ENCODE results near the gene FBN2. TPM values are rescaled to one million over a fixed set of nuclear protein-coding genes. Genes with fewer than 3 reads are reported as not detected.

FBN2 gene
- total and polyA plus RNA-seq, 11 donors, result 7.4 to 28.0 (median 9.7) TPM

- Histone ChIP-seq H3K36me3 (no peaks in the 10 kb centered on the region), H3K4me3 (peak overlapping the region in 3 of 12 donors; percentile 3 to 64 (median 58)), H3K9me3 (no peaks in the 10 kb centered on the region), H3K27me3 (peaks cover 0 to 47% (median 26%) of the 10 kb centered on the region in 9 donors), H3K27ac (peak overlapping the region in 3 of 12 donors; percentile 11 to 86 (median 45)), H3K4me1 (peaks cover 0 to 36% (median 5%) of the 10 kb centered on the region in 12 donors)
- DNase-seq (no peak), ATAC-seq (no peak)
- intact Hi-C loops (cut with DNase I), result loop anchor here in 2 of 10 donors (5.0 to 10.0 kb wide), 2 partner anchors 307 to 310 kb away; no protein-coding TSS in a partner anchor
- 53 to 64% (median 57%) methylated on average over 1 of the region's 1 CpG for WGBS, 4 donors
- TF ChIP-seq CTCF (IDR thresholded peaks at IDR 0.05) (no peak), POLR2A (IDR thresholded peaks at IDR 0.05) (no peak)
Measured at GRCh38 chr5:128535251-128535650, 2.8 kb downstream of the FBN2 start.

GRCh38 chr5:128534726-128535125 is 3.3 kb downstream of the FBN2 start:
- Histone ChIP-seq H3K36me3 (no peaks in the 10 kb centered on the region), H3K27me3 (peaks cover 0 to 47% (median 26%) of the 10 kb centered on the region in 9 donors), H3K4me1 (peaks cover 0 to 36% (median 5%) of the 10 kb centered on the region in 12 donors), H3K9me3 (no peaks in the 10 kb centered on the region), H3K4me3 (peak overlapping the region in 1 of 12 donors; percentile 3), H3K27ac (peak overlapping the region in 3 of 12 donors; percentile 11 to 86 (median 45))
- ATAC-seq (no peak), DNase-seq (peak in 1 of 5 donors; percentile 29)
- intact Hi-C loops (cut with DNase I), result loop anchor here in 2 of 10 donors (5.0 to 10.0 kb wide), 2 partner anchors 308 to 310 kb away; no protein-coding TSS in a partner anchor
- no peak for TF ChIP-seq POLR2A (IDR thresholded peaks at IDR 0.05)
- no peak for TF ChIP-seq CTCF (IDR thresholded peaks at IDR 0.05)
- 44 to 53% (median 50%) methylated on average over 6 of the region's 6 CpGs for WGBS, 4 donors

- ATAC-seq (no peak), DNase-seq (no peak)
- H3K4me3 ChIP-seq, result no peak overlapping the region
- no peak overlapping the region for H3K27ac ChIP-seq
- intact Hi-C loops (cut with DNase I), result loop anchor here in 1 of 10 donors (10.0 kb wide), 1 partner anchor 312 kb away; no protein-coding TSS in a partner anchor
- TF ChIP-seq CTCF (IDR thresholded peaks at IDR 0.05) (no peak), POLR2A (IDR thresholded peaks at IDR 0.05) (no peak)
- peaks cover 0 to 34% (median 17%) of the 10 kb centered on the region in 9 donors for H3K27me3 ChIP-seq
- peaks cover 0 to 27% (median 2%) of the 10 kb centered on the region in 12 donors for H3K4me1 ChIP-seq
- no peaks in the 10 kb centered on the region for H3K36me3 ChIP-seq
- no peaks in the 10 kb centered on the region for H3K9me3 ChIP-seq
- WGBS, 4 donors, result 34 to 45% (median 36%) methylated on average over 3 of the region's 3 CpGs
Measured at GRCh38 chr5:128532776-128533175, 5.3 kb downstream of the FBN2 start.

- 37 to 60% (median 56%) methylated on average over 3 of the region's 3 CpGs for WGBS, 4 donors
- intact Hi-C loops (cut with DNase I), result loop anchor here in 1 of 10 donors (10.0 kb wide), 1 partner anchor 313 kb away; no protein-coding TSS in a partner anchor
- peak overlapping the region in 1 of 12 donors; percentile 19 for H3K27ac ChIP-seq
- ATAC-seq, result no peak
- H3K4me3 ChIP-seq, result no peak overlapping the region
- peaks cover 0 to 28% (median 10%) of the 10 kb centered on the region in 9 donors for H3K27me3 ChIP-seq
- no peaks in the 10 kb centered on the region for H3K36me3 ChIP-seq
- peaks cover 0 to 21% (median 0%) of the 10 kb centered on the region in 12 donors for H3K4me1 ChIP-seq
- no peak for DNase-seq
- TF ChIP-seq POLR2A (IDR thresholded peaks at IDR 0.05) (no peak), CTCF (IDR thresholded peaks at IDR 0.05) (no peak)
- H3K9me3 ChIP-seq, result no peaks in the 10 kb centered on the region
Measured at GRCh38 chr5:128532127-128532526, 5.9 kb downstream of the FBN2 start.

Data from heart left ventricle (tissue), 16 donors.